Erythroblast (primary cell): ENCODE measurements around the gene PXMP4.

Experiments used
- DNase-seq, 2 experiments: peaks; one replicate each; lab custom pipeline; 2025; lab: John Stamatoyannopoulos, UW
- GATA1 ChIP-seq: IDR thresholded peaks from 2 replicates; pipeline ENCODE4 v1.6.1; 2011; ENCODE audit warnings: low read depth, mild to moderate bottlenecking, control low read depth, low read length, moderate library complexity
- POLR2A ChIP-seq: IDR thresholded peaks from 2 replicates; pipeline ENCODE4 v1.6.1; 2011; ENCODE audit warnings: mild to moderate bottlenecking, low read length

PXMP4 gene

GRCh38 chr20:33724439-33725094, 4.5 kb upstream of the PXMP4 start:
- no peak for DNase-seq
- TF ChIP-seq GATA1 (no peak), POLR2A (no peak)

GRCh38 chr20:33721391-33722140, 1.5 kb upstream of the PXMP4 start:
- TF ChIP-seq GATA1, result no peak
- TF ChIP-seq POLR2A, result no peak
- DNase-seq, result no peak

GRCh38 chr20:33719277-33719988, 677 bp downstream of the PXMP4 start:
- DNase-seq, result peak in 1 of 2 experiments; percentile 37
- TF ChIP-seq GATA1 (no peak), POLR2A (no peak)

GRCh38 chr20:33716498-33716897, 3.6 kb downstream of the PXMP4 start:
- no peak for DNase-seq
- TF ChIP-seq GATA1 (no peak), POLR2A (no peak)

- TF ChIP-seq GATA1 (no peak), POLR2A (no peak)
- no peak for DNase-seq
Measured at GRCh38 chr20:33713865-33714367, 6.2 kb downstream of the PXMP4 start.

GRCh38 chr20:33711446-33711738, 8.7 kb downstream of the PXMP4 start:
- TF ChIP-seq GATA1 (no peak), POLR2A (no peak)
- DNase-seq, result no peak

GRCh38 chr20:33710681-33711445, 9.2 kb downstream of the PXMP4 start:
- TF ChIP-seq GATA1 (no peak), POLR2A (no peak)
- no peak for DNase-seq

GRCh38 chr20:33709905-33710541, 10.1 kb downstream of the PXMP4 start:
- TF ChIP-seq POLR2A (no peak), GATA1 (no peak)
- DNase-seq, result peak in 1 of 2 experiments; percentile 38

- DNase-seq, result peak; percentile 52 to 64
- TF ChIP-seq GATA1, result no peak
- no peak for TF ChIP-seq POLR2A
Measured at GRCh38 chr20:33709398-33709797, 10.7 kb downstream of the PXMP4 start.

GRCh38 chr20:33707668-33708067, 12.4 kb downstream of the PXMP4 start:
- no peak for TF ChIP-seq GATA1
- no peak for TF ChIP-seq POLR2A
- no peak for DNase-seq

GRCh38 chr20:33704197-33704924, 15.7 kb downstream of the PXMP4 start:
- TF ChIP-seq POLR2A (no peak), GATA1 (no peak)
- no peak for DNase-seq

GRCh38 chr20:33703498-33704137, 16.5 kb downstream of the PXMP4 start:
- DNase-seq, result no peak
- TF ChIP-seq POLR2A, result no peak
- no peak for TF ChIP-seq GATA1

- no peak for DNase-seq
- TF ChIP-seq GATA1, result no peak
- no peak for TF ChIP-seq POLR2A
Measured at GRCh38 chr20:33702861-33703260, 17.2 kb downstream of the PXMP4 start.
